Coronary artery (tissue), 2 donors: Measurements from ENCODE around the gene ING2.

ENCODE experiments used
- DNase-seq: peaks from one replicate; pipeline ENCODE4 v3.0.0-alpha.2; 2017; ENCODE audit warnings: low spot score
- H3K27ac ChIP-seq, 2 donors: fragments of 200-600 bp; sonication (generic); one replicate each; pipeline ENCODE4 v1.5.1; 2016 to 2019
- H3K4me3 ChIP-seq: fragments of 200-600 bp; sonication (generic); 2 replicates; pipeline ENCODE4 v1.5.1; 2016; ENCODE audit warnings: mild to moderate bottlenecking, moderate library complexity
- CTCF ChIP-seq: fragments of 200-600 bp; sonication (generic); IDR thresholded peaks from one replicate; pipeline ENCODE4 v1.5.1; 2019; ENCODE audit warnings: antibody characterized with exemption

The ING2 gene

GRCh38 chr4:183483997-183484396 is 20.9 kb upstream of the ING2 start:
- no peak for TF ChIP-seq CTCF
- Histone ChIP-seq H3K27ac (no peak overlapping the region), H3K4me3 (no peak overlapping the region)
- DNase-seq, result no peak

- TF ChIP-seq CTCF, result no peak
Observed at GRCh38 chr4:183485411-183486160, 19.3 kb upstream of the ING2 start.

GRCh38 chr4:183492791-183493222 is 12.1 kb upstream of the ING2 start:
- no peak for TF ChIP-seq CTCF
- DNase-seq, result no peak
- Histone ChIP-seq H3K4me3 (no peak overlapping the region), H3K27ac (no peak overlapping the region)

More at GRCh38 chr4:183485411-183486160, 19.3 kb upstream of the ING2 start:
- Histone ChIP-seq H3K4me3 (no peak overlapping the region), H3K27ac (no peak overlapping the region)
- DNase-seq, result no peak

- H3K4me3 ChIP-seq, result no peak overlapping the region
- no peak for TF ChIP-seq CTCF
- H3K27ac ChIP-seq, result no peak overlapping the region
- no peak for DNase-seq
Observed at GRCh38 chr4:183493246-183493645, 11.6 kb upstream of the ING2 start.

GRCh38 chr4:183495184-183495583 is 9.7 kb upstream of the ING2 start:
- Histone ChIP-seq H3K27ac (no peak overlapping the region), H3K4me3 (no peak overlapping the region)
- no peak for DNase-seq
- no peak for TF ChIP-seq CTCF

- H3K27ac ChIP-seq, result no peak overlapping the region
Observed at GRCh38 chr4:183499389-183499788, 5.5 kb upstream of the ING2 start.

More at GRCh38 chr4:183499389-183499788, 5.5 kb upstream of the ING2 start:
- no peak for TF ChIP-seq CTCF
- DNase-seq, result no peak
- H3K4me3 ChIP-seq, result no peak overlapping the region
